NT2/D1 (cell line): ENCODE results near the gene JARID2.

Experiments used
- SUZ12 ChIP-seq: IDR thresholded peaks from 2 replicates; pipeline ENCODE4 v1.6.1; 2011; ENCODE audit not compliant: insufficient read length, insufficient read depth; ENCODE audit errors: extremely low read depth
- YY1 ChIP-seq: IDR thresholded peaks from 2 replicates; pipeline ENCODE4 v1.6.1; 2011; ENCODE audit not compliant: insufficient read length, insufficient read depth
- ZNF274 ChIP-seq: IDR thresholded peaks from 2 replicates; pipeline ENCODE4 v1.6.1; 2011; ENCODE audit warnings: mild to moderate bottlenecking, low read depth, low read length

- TF ChIP-seq YY1, result no peak
- TF ChIP-seq ZNF274, result no peak
- no peak for TF ChIP-seq SUZ12
Measured at GRCh38 chr6:15260099-15260821, 14.4 kb downstream of the JARID2 start.
